CD4-positive, CD25-positive, alpha-beta regulatory T cell (primary cell): ENCODE data around the gene MEF2D. TPM values are rescaled to one million over a fixed set of nuclear protein-coding genes. Genes with fewer than 3 reads are reported as not detected.

Experiments
- ATAC-seq, 2 donors: fragments of 150-1000 bp; cut with Tn5 transposase; one replicate each; pipeline ENCODE4 v1.10.0; 2021; ENCODE audit warnings: low read depth in 2 of 2, moderate number of reproducible peaks in 2 of 2, moderate library complexity in 1 of 2
- DNase-seq, 3 donors: peaks; one replicate each; pipeline versions ENCODE4 v3.0.0 to v3.0.0-alpha.2; 2012 to 2022; ENCODE audit warnings: mixed read lengths in 1 of 3
- H3K27ac ChIP-seq: one replicate; pipeline ENCODE4 v1.7.0; 2013; ENCODE audit warnings: mild to moderate bottlenecking, low read length; ENCODE audit not compliant: insufficient read depth, poor library complexity, severe bottlenecking
- H3K27me3 ChIP-seq: one replicate; pipeline ENCODE4 v1.7.0; 2013; ENCODE audit warnings: low read length; ENCODE audit not compliant: control insufficient read depth, insufficient read depth
- H3K36me3 ChIP-seq: one replicate; pipeline ENCODE4 v1.7.0; 2013; ENCODE audit warnings: mild to moderate bottlenecking, low read length, moderate library complexity; ENCODE audit not compliant: control insufficient read depth, insufficient read depth
- H3K4me1 ChIP-seq: 2 replicates; pipeline ENCODE4 v1.7.0; 2013; ENCODE audit warnings: mild to moderate bottlenecking, low read length; ENCODE audit not compliant: insufficient read depth, control insufficient read depth, poor library complexity, severe bottlenecking
- H3K4me3 ChIP-seq: one replicate; pipeline ENCODE4 v1.7.0; 2013; ENCODE audit warnings: low read depth, mild to moderate bottlenecking, low read length, moderate library complexity
- H3K9me3 ChIP-seq, 2 experiments: 1 replicate in 1 of 2; 2 replicates in 1 of 2; pipeline ENCODE4 v1.7.0; 2013; ENCODE audit warnings: low read length in 2 of 2, mild to moderate bottlenecking in 1 of 2, moderate library complexity in 1 of 2; ENCODE audit not compliant: control insufficient read depth in 2 of 2
- H3K27ac Mint-ChIP-seq, 3 donors: one replicate each; pipeline ENCODE4 v1.8.0; 2020 to 2022; ENCODE audit warnings: mild to moderate bottlenecking in 3 of 3, mixed read lengths in 3 of 3, moderate library complexity in 2 of 3
- H3K27me3 Mint-ChIP-seq: one replicate; pipeline ENCODE4 v1.8.0; 2022; ENCODE audit warnings: mild to moderate bottlenecking, mixed read lengths
- H3K36me3 Mint-ChIP-seq: one replicate; pipeline ENCODE4 v1.8.0; 2020; ENCODE audit warnings: mixed read lengths
- H3K4me1 Mint-ChIP-seq, 4 donors: one replicate each; pipeline ENCODE4 v1.8.0; 2020 to 2022; ENCODE audit warnings: mixed read lengths in 4 of 4, mild to moderate bottlenecking in 1 of 4
- H3K4me3 Mint-ChIP-seq, 4 donors: one replicate each; pipeline ENCODE4 v1.8.0; 2020 to 2022; ENCODE audit warnings: mild to moderate bottlenecking in 4 of 4, mixed read lengths in 4 of 4, moderate library complexity in 3 of 4
- H3K9me3 Mint-ChIP-seq, 7 donors: one replicate each; pipeline ENCODE4 v1.8.0; 2020 to 2022; ENCODE audit warnings: mixed read lengths in 7 of 7, mild to moderate bottlenecking in 3 of 7, moderate library complexity in 2 of 7
- polyA plus RNA-seq, 4 donors: library from polyadenylated mRNA; unstranded; fragments of 300-500 nt; fragmentation: Illumina TruSeq; gene quantifications; one replicate each; pipeline ENCODE4 v1.2.3, GENCODE V29; 2021
- total RNA-seq: library from RNA; stranded (reverse); gene quantifications from one replicate; pipeline ENCODE4 v1.2.3, GENCODE V29; 2022

MEF2D gene
- total and polyA plus RNA-seq, 5 donors from 2014 or later = 4.6 to 186 (median 7.0) TPM

DNA sequence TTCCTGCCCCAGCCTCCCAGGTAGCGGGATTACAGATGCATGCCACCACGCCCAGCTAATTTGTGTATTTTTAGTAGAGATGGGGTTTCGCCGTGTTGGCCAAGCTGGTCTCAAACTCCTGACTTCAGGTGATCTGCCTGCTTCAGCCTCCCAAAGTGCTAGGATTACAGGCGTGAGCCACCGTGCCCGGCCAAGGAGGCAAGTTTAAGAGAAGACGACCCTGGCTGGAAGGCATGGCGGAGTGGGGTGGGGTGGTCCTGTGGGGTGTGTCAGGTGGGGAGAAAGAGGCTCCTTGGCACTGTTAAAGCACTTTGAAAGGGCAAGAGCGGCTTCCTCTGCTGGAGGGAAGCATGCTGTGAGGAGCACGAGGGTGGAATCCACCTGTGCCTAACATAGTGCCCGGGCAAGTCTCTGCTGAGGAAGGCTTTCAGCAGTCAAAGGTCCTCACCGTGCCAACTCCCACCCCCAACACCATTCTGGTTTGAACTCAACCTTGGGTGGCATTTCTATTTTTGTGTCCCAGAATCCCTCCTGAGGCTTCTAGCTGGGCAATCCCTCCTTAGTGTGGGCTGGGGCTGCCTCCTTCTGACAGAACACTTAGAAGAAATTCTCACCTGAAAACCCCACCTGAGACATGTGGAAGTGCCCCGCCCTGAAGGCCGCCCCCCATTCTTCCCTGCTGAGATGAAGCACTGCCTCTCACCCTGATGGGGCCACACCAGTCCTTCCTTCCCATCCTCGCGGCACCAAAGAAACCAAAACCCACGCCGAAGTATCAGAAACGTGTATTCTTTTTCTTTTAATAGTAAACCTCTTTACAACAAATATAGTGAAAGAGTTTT, 37.4 kb downstream of the MEF2D start:
- H3K27ac ChIP-seq = no peak overlapping the region

GRCh38 chr1:156461781-156462647, 38.6 kb downstream of the MEF2D start:
- no peaks in the 10 kb centered on the region for H3K9me3 Mint-ChIP-seq
- H3K27me3 ChIP-seq = no peaks in the 10 kb centered on the region
- H3K4me1 ChIP-seq = peaks cover 10% of the 10 kb centered on the region
- peaks cover 21% of the 10 kb centered on the region for H3K36me3 Mint-ChIP-seq
- peaks cover 5% of the 10 kb centered on the region for H3K27me3 Mint-ChIP-seq
- no peak overlapping the region for H3K4me3 Mint-ChIP-seq
- no peak for DNase-seq
- no peaks in the 10 kb centered on the region for H3K9me3 ChIP-seq
- peaks cover 28% of the 10 kb centered on the region for H3K36me3 ChIP-seq
- peak overlapping the region; percentile 62 to 87 (median 70) for H3K27ac Mint-ChIP-seq
- H3K27ac ChIP-seq = no peak overlapping the region
- H3K4me1 Mint-ChIP-seq = peaks cover 0 to 36% (median 23%) of the 10 kb centered on the region in 4 donors
- ATAC-seq = no peak
- H3K4me3 ChIP-seq = no peak overlapping the region

More for the DNA sequence above, 37.4 kb downstream of the MEF2D start:
- no peak for ATAC-seq
- H3K36me3 ChIP-seq = peaks cover 37% of the 10 kb centered on the region
- Mint-ChIP-seq H3K27me3 (peaks cover 5% of the 10 kb centered on the region), H3K4me3 (peak overlapping the region in 1 of 4 donors; percentile 71), H3K27ac (peak overlapping the region in 2 of 3 donors; percentile 48 to 74), H3K4me1 (peaks cover 0 to 29% (median 19%) of the 10 kb centered on the region in 4 donors), H3K9me3 (no peaks in the 10 kb centered on the region), H3K36me3 (peaks cover 22% of the 10 kb centered on the region)
- peaks cover 5% of the 10 kb centered on the region for H3K4me1 ChIP-seq
- no peak for DNase-seq
- no peaks in the 10 kb centered on the region for H3K9me3 ChIP-seq
- H3K4me3 ChIP-seq = no peak overlapping the region
- H3K27me3 ChIP-seq = no peaks in the 10 kb centered on the region

- H3K27ac ChIP-seq = no peak overlapping the region
- H3K4me1 ChIP-seq = peaks cover 18% of the 10 kb centered on the region
- DNase-seq = no peak
- Mint-ChIP-seq H3K27ac (peak overlapping the region in 2 of 3 donors; percentile 62 to 70), H3K27me3 (peaks cover 5% of the 10 kb centered on the region), H3K4me3 (no peak overlapping the region), H3K36me3 (peaks cover 18% of the 10 kb centered on the region), H3K4me1 (peaks cover 0 to 43% (median 23%) of the 10 kb centered on the region in 4 donors), H3K9me3 (no peaks in the 10 kb centered on the region)
- ATAC-seq = no peak
- H3K27me3 ChIP-seq = no peaks in the 10 kb centered on the region
- H3K36me3 ChIP-seq = peaks cover 19% of the 10 kb centered on the region
- no peaks in the 10 kb centered on the region for H3K9me3 ChIP-seq
- H3K4me3 ChIP-seq = no peak overlapping the region
Observed at GRCh38 chr1:156461109-156461508, 39.5 kb downstream of the MEF2D start.

DNA sequence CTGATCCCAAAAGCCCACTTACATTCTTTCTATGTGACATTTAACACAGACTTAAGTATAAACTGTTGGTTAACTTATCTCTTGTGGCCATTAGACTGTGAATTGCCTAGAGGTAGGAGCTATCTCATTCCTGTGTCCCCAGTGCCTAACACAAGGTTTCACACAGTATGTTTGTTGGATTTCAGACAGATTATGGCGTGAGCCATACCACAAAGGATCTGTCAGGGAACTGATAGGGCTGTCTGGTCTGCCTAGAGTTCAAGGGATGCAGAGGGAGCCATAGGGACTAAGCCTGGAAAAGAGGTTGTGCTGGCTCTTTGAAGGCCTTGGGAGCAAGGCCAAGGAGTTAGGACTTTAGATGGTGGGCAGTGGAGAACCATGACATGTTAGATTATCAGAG, 40.0 kb downstream of the MEF2D start:
- Mint-ChIP-seq H3K27ac (peak overlapping the region in 1 of 3 donors; percentile 61), H3K27me3 (peaks cover 5% of the 10 kb centered on the region), H3K36me3 (peaks cover 15% of the 10 kb centered on the region), H3K4me3 (no peak overlapping the region), H3K4me1 (peaks cover 0 to 41% (median 19%) of the 10 kb centered on the region in 4 donors), H3K9me3 (no peaks in the 10 kb centered on the region)
- Histone ChIP-seq H3K27ac (no peak overlapping the region), H3K36me3 (peaks cover 13% of the 10 kb centered on the region), H3K9me3 (no peaks in the 10 kb centered on the region), H3K4me1 (peaks cover 19% of the 10 kb centered on the region), H3K27me3 (no peaks in the 10 kb centered on the region), H3K4me3 (no peak overlapping the region)
- ATAC-seq (no peak), DNase-seq (no peak)

GRCh38 chr1:156458181-156458503, 42.4 kb downstream of the MEF2D start:
- peak overlapping the region; percentile 99 for H3K27ac ChIP-seq
- no peaks in the 10 kb centered on the region for H3K9me3 ChIP-seq
- H3K4me3 Mint-ChIP-seq = peak overlapping the region in 3 of 4 donors; percentile 22 to 58 (median 31)
- H3K4me1 ChIP-seq = peaks cover 14% of the 10 kb centered on the region
- H3K9me3 Mint-ChIP-seq = no peaks in the 10 kb centered on the region
- no peak overlapping the region for H3K4me3 ChIP-seq
- peaks cover 5% of the 10 kb centered on the region for H3K27me3 Mint-ChIP-seq
- H3K4me1 Mint-ChIP-seq = peaks cover 0 to 22% (median 10%) of the 10 kb centered on the region in 4 donors
- ATAC-seq (no peak), DNase-seq (no peak)
- H3K36me3 Mint-ChIP-seq = peaks cover 4% of the 10 kb centered on the region
- H3K36me3 ChIP-seq = peaks cover 2% of the 10 kb centered on the region
- peak overlapping the region; percentile 23 to 99 (median 88) for H3K27ac Mint-ChIP-seq
- H3K27me3 ChIP-seq = no peaks in the 10 kb centered on the region

- Mint-ChIP-seq H3K27ac (peak overlapping the region; percentile 98 to 100 (median 99)), H3K36me3 (peaks cover 3% of the 10 kb centered on the region), H3K4me3 (peak overlapping the region; percentile 90 to 94 (median 92)), H3K9me3 (no peaks in the 10 kb centered on the region), H3K27me3 (peaks cover 5% of the 10 kb centered on the region), H3K4me1 (peaks cover 0 to 22% (median 13%) of the 10 kb centered on the region in 4 donors)
- H3K27me3 ChIP-seq = no peaks in the 10 kb centered on the region
- no peaks in the 10 kb centered on the region for H3K9me3 ChIP-seq
- DNase-seq = peak; percentile 93 to 97 (median 94)
- peak overlapping the region; percentile 99 for H3K27ac ChIP-seq
- peak overlapping the region; percentile 84 for H3K4me3 ChIP-seq
- peak; percentile 84 to 88 for ATAC-seq
- H3K4me1 ChIP-seq = peaks cover 14% of the 10 kb centered on the region
- H3K36me3 ChIP-seq = no peaks in the 10 kb centered on the region
Observed at GRCh38 chr1:156456625-156457465, 43.7 kb downstream of the MEF2D start.

- no peaks in the 10 kb centered on the region for H3K36me3 ChIP-seq
- Mint-ChIP-seq H3K27ac (peak overlapping the region in 2 of 3 donors; percentile 12 to 99), H3K9me3 (no peaks in the 10 kb centered on the region), H3K27me3 (peaks cover 11% of the 10 kb centered on the region), H3K36me3 (no peaks in the 10 kb centered on the region), H3K4me3 (peak overlapping the region in 2 of 4 donors; percentile 63 to 91), H3K4me1 (peaks cover 0 to 22% (median 12%) of the 10 kb centered on the region in 4 donors)
- no peak for DNase-seq
- H3K4me1 ChIP-seq = peaks cover 14% of the 10 kb centered on the region
- no peaks in the 10 kb centered on the region for H3K9me3 ChIP-seq
- ATAC-seq = no peak
- no peaks in the 10 kb centered on the region for H3K27me3 ChIP-seq
- H3K27ac ChIP-seq = no peak overlapping the region
- H3K4me3 ChIP-seq = no peak overlapping the region
Observed at GRCh38 chr1:156455362-156455761, 45.2 kb downstream of the MEF2D start.
